GM18868 (cell line): ENCODE data around the gene ALG9.

Experiments used
- ATAC-seq: cut with Tn5 transposase; IDR thresholded peaks from one replicate; pipeline ENCODE4 v1.9.1; 2021; ENCODE audit warnings: mild to moderate bottlenecking, moderate library complexity; ENCODE audit not compliant: unreplicated experiment

The ALG9 gene

GRCh38 chr11:111882202-111882601, 10.8 kb upstream of the ALG9 start:
- ATAC-seq, result no peak

- ATAC-seq, result no peak
Observed at GRCh38 chr11:111879637-111879960, 8.2 kb upstream of the ALG9 start.

GRCh38 chr11:111878849-111879636, 7.7 kb upstream of the ALG9 start, which contains the start of the genes CFAP68 and FDXACB1:
Gene CFAP68 (plus strand): TSS chr11:111879541. CDS start chr11:111879561, 20 bp downstream.
Gene FDXACB1 (minus strand): TSS chr11:111879165. CDS start chr11:111879132, 33 bp downstream.
- peak; percentile 90 for ATAC-seq

DNA sequence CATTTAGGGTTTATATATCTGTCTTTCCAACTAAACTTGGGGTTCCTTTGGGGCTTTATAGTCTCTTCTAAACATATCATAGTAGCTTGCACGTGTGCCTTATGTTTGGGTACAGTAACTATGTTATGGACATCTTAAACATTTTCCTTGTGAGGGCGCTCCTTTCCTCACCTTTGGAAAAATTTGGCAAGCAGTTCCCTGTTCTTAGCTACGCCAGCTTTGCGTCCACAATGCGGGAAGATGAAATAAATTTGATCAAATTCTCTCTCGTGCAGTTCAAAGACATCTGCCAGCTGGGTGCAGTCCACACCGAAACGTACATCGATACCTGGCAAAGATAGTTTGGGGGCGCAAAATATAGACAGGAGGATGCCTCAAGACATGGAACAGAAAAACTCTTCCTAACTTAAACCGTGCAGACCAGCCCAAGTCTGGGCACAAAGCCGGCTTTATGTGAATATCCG, 7.0 kb upstream of the ALG9 start:
- ATAC-seq, result peak; percentile 4

GRCh38 chr11:111871693-111872161, 346 bp upstream of the ALG9 start:
- no peak for ATAC-seq

DNA sequence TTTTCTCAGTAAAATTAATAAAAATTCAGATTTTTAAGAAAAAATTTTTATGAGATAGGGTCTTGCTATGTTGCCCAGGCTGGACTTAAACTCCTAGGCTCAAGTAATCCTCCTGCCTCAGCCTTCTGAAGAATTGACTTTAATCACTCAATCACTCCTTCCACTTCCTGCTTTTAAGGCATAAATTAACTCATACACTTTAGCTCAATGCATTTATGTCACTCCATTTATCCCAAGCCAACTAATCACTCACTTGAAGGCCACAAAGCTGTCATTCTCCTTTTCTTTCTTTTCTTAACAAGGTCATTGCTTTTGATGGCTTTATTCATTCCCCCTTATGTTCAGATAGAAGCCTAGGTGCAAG, 877 bp downstream of the ALG9 start:
- peak; percentile 17 for ATAC-seq

DNA sequence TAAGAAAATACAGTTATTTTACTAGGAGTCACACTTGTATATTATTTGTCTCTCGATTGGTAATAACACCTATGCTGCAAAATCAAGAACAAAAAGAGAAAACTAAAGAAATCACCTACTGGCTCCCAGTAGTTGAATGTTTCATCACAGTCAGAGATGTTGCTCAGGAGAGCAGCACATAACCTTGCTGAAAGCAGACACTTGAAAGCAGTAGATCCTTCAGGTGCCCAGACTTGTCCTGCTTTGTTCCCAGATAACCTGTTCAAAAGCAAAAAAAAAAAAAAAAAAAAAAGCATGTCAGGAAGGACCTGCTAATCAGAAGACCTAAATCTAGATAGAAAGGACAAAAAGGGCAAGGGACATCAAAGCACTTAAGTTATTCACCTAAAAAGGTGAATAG, 1.3 kb downstream of the ALG9 start:
- ATAC-seq, result no peak

- ATAC-seq, result no peak
Observed at GRCh38 chr11:111860257-111860656, 11.1 kb downstream of the ALG9 start.

DNA sequence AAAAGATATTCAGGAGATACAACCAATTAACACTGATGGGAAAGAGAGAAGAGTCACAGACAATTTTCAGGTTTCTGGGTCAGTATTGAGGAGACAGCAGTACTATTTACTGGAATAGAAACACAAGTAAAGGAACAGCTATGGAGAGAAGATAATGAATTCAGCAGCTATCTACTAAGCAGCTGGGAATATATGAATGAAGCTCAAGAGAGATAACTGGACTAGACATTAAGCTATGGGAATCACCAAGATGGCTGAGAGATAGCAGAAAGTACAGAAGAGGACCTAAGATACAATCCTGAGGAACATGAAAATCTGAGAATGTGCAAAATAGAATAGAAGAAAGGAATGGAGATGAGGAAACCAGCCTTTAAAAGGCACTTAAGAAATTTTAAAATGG, 15.9 kb downstream of the ALG9 start:
- no peak for ATAC-seq

DNA sequence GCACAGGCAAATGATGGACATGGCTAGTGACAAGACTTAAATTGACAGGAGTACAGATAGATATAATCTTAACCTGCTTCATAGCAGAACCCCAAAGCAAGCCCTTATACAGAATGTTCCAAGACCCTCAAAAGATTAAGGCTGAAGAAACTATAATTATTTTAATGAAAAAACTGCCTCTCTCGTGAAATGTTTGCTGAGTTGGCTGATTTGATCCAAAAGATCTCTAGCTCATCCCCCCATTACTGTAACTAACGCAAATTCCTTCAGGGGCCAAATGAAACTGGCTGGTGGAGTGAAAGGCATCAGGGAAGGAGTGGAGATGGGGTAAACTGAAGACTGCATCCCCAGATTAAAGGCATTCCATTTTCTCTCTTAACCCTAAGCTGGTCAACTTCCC, 19.3 kb downstream of the ALG9 start:
- ATAC-seq, result no peak

DNA sequence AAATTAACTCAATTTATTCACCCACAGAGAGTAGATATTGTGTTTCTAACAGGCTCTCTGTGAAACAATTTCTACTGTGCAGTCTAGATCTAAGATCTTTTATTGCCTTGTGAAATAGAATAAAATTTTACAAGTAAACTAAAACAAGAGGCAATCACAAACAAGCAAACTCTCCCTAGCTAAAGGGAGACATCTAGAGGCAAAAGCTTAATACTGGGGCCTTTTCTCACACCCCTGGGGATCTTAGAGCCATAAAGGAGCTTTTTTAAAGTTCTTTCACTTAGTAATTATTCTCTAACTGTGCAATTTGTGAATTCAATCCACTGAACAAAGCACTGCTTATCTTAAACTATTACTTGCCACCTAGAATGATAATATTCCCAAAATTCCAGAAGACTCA, 19.7 kb downstream of the ALG9 start:
- ATAC-seq, result no peak

GRCh38 chr11:111851067-111851466, 20.3 kb downstream of the ALG9 start:
- ATAC-seq, result no peak

GRCh38 chr11:111849631-111850030, 21.8 kb downstream of the ALG9 start:
- no peak for ATAC-seq

DNA sequence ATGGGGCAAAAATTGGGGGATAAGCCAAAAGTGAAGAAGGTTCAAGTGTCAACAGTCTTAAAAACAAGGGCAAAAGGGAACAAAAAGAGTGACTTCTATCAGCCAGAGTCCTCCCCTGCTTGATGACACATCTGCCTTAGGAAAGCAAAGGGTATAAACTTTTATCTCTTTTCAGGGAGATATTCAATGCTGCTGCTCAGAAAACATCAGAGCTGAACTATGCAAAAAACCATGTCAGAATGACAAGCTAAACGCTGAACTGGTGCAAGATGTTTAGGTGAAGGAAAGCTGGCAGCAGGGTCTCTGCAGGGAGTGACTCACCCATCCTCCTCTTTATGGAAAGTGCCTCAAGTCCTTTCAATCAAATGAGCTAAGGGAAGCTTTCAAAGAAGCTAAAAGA, 24.7 kb downstream of the ALG9 start:
- ATAC-seq, result no peak

GRCh38 chr11:111846063-111846462, 25.3 kb downstream of the ALG9 start:
- no peak for ATAC-seq

DNA sequence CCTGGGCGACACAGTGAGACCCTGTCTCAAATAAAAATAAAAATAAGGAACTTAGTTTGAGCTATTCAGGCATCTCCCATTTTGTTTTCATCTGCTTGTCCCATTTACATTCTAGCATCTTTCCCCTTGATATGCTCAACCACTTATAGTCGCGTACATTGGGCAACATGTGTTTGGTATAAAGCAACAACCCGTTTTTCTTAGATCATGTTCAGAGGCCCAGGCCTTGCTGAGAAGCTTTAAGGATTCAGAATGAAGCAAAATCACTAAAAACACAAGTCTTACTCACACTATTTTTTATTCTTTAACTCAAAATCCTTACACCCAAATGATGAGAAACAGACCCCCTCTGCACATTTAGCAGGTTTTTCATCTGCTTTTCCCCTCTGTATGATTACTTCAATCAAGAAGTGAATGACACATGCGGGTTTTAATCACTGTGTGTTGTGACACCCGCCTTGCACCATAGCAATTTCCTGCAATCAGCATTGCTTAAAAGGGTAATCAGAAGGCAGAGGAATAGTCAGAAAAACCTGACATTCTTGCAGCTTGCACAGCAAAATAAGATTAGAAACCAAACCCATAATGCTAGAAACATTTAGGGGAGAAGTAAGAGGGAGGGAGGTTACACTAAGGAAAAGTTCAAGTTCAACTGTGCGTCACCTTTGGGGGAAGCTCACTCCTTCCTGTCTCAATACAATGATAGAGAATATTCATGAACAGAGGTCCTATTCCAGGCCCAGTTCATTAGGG, 25.9 kb downstream of the ALG9 start:
- ATAC-seq, result no peak

DNA sequence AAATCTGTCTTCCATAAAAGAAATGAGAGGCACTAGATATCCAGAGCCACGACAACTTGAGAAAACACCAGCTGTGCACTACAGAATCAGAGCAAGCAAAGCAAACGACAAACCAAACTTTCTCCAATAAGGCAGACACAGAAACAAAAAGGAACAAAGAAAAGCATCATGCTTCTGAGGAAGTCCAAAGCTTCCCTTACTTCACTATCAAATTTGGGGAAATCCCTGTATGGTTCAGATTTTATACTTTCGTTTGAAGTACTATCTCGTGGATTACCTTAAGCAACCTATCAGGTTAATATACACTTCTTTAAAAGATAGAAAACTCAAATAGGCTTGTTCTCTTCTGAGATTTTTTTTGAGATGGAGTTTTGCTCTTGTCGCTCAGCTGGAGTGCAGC, 27.7 kb downstream of the ALG9 start:
- ATAC-seq, result no peak

- peak; percentile 72 for ATAC-seq
Observed at GRCh38 chr11:111841370-111842053, 29.9 kb downstream of the ALG9 start.

GRCh38 chr11:111840143-111840542, 31.2 kb downstream of the ALG9 start:
- ATAC-seq, result no peak

GRCh38 chr11:111838054-111838453, 33.3 kb downstream of the ALG9 start:
- ATAC-seq, result no peak

DNA sequence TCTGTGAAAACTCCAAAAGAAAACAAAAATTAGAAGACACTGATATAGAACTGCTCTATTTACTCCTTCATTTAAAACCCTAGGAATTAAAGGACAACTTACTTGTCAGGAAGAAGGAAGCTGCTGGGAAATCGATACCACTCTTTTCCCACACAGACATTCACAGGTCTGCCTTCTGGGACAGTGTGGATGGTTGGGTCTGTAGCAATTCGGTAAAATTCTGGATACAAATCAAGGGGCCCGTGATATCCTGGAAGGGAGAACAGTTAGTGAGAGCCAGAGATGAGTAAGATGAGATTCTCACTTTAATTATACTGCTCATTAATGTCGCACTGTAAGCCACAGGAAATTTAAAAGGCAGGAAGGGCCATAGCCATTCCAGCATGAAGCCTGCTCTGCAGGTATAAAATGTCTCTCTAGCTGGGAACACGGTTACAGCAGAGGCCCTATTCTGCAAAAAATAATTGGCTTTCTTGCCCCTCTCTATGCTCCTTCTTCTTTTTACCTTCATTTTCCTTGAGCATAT, 34.0 kb downstream of the ALG9 start:
- no peak for ATAC-seq
